GM21576 (cell line): ENCODE results near the gene KIF18B.

Source experiments
- ATAC-seq: cut with Tn5 transposase; IDR thresholded peaks from one replicate; pipeline ENCODE4 v1.9.1; 2021; ENCODE audit warnings: mild to moderate bottlenecking, moderate library complexity; ENCODE audit not compliant: unreplicated experiment

Gene KIF18B

DNA sequence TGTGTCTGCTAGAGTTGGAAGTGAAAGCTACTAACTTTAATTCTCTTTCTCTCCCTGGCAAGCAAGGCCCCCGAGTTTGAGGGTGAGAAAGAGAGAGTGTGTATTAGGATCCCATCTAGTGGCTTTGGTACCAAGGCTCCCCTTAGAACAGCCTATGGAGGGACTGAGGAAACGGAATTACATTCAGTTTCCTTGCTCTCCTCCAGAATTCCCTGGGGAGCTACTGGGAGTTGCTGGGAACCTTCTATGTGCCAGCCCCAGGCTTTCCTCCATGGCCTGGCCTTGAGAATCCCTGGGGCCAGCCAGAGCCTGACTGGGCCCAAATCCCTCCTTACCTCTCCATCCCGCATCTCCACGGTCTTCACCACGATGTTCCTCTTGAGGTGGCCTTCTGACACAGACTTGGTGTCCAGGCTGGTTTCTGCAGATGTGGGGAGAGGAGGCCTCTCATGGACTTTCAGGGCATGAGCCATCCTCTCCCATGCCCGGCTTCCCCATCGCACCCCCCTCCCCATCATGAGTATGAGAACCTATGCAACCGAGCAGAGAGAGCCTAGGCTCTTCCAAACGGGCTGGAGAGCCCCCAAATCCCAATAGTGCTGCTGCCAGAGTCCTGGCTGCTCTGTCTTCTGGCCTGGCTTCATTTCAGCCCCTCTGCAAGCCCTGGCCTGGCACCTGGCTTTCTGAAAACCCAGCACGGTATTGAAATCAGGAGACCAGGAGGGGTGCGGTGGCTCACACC is 39.7 kb downstream of the KIF18B start:
- ATAC-seq, result no peak

DNA sequence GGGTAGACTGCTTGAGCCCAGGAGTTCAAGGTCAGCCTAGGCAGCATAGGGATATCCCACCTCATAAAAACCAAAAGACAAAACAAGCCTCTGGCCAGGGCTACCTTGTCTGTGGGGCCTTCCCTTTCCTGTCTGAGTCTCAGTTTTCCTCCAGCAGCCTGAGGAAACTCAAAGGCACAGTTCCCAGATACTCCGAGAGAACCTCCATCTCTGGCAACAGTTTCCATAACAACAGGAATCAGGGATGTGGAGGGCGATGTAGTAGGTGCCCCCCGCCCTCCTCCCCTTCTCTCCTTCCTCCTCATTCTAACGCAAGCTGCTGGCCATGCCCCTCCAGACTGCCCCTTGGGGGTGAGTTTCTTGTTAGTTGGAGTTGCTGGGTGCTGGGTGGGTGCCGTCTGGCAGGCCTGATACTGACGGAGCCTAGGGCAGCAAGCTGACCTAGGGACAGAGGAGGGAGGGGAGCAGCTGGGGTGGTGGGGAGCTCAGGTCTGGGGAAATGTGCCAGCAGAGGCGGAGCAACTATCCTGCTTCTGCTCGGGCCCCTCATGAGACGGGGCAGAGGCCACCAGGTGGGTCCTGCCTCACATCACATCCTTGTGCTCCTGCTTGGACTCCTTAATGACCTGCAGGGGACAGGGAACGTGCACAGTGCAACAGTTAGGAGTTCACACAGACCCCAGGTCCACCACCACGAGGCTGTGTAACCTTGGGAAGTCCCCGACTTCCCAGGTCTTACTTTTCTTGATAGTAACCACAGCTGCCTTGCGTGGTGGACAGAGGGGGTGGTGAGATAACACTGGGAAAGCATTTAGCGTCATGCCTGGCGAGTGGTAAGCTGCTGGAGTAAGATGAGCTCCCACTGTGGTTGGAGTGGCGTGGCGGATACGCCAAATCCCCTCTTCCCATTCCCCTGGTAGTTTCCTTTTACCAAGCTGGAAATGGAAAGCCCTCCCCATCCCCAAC is 40.5 kb downstream of the KIF18B start:
- no peak for ATAC-seq

DNA sequence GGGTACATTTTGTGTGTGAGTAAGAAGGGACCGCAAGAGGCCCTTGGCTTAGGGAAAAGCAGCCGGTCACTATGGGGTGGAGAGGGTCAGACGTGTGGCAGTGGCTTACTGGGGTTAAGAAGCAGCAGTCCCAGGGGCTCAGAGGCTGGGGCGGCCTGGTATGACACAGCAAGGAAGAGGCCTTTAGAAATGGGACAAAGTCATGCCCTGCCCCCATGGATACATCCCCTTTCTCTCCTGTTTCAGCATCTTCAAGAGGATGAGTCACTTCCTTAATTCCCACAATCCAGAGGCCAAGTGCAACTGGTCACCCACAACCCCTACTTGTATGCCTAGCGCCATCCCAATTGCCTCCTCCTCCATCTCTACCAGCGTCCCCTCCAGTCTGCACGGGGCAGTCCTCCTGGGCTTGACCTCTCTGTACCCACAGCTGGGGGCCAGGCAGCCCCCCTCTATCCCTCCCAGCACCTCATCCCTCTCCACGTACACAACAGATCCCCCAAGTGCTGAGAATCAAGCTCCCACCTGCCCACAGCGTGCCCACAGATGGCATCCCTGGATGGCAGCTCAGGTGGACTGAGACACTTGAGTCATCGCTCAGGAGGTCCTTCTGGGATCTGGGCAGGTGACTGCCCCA is 41.4 kb downstream of the KIF18B start:
- ATAC-seq, result no peak

DNA sequence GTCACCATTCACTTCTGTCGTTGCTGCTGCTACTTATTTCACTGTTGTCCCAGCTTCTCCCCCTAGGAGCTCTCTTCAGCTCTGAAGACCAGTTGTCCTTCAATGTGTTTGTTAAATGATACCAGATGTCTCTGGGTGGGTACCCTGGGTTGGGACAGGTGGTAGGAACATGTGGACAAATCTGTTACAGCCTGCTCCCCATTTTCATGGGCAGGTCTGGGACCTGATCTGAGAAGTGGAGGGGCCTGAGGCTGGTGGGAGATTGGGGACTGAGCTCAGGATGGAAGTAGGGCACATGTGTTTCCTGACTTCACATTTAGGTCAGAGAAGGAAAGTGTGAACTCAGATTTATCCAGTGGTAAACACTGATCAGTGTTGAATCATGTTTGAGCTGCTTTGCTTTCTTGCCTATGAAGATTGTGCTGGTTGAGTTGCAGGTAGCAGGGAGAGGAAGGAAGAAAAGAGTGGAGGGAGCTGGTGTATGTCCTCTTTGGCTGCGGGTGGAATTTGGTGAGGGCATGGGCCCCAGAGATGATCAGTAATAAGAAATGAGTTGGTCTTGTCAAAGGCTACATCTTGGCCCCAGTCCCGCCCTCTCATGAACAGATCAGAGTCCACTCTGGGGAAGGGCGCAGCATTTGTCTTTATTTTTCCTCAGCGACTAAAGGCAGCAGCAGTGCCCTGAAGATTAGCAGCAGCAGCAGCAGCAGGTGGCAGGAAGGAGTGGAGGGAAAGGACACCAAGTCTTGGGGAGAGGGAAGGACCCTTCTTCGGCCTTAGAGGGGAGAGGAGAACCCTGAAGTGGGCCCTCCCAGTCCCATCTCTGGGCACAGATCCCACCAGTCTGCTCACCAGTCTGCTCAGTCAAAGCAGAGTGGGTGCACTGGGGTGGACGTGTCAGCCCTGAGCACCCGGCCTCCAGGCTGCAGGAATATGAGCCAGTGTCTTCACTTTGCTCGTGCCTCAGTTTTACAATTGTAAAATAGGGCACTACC is 42.3 kb downstream of the KIF18B start:
- no peak for ATAC-seq

DNA sequence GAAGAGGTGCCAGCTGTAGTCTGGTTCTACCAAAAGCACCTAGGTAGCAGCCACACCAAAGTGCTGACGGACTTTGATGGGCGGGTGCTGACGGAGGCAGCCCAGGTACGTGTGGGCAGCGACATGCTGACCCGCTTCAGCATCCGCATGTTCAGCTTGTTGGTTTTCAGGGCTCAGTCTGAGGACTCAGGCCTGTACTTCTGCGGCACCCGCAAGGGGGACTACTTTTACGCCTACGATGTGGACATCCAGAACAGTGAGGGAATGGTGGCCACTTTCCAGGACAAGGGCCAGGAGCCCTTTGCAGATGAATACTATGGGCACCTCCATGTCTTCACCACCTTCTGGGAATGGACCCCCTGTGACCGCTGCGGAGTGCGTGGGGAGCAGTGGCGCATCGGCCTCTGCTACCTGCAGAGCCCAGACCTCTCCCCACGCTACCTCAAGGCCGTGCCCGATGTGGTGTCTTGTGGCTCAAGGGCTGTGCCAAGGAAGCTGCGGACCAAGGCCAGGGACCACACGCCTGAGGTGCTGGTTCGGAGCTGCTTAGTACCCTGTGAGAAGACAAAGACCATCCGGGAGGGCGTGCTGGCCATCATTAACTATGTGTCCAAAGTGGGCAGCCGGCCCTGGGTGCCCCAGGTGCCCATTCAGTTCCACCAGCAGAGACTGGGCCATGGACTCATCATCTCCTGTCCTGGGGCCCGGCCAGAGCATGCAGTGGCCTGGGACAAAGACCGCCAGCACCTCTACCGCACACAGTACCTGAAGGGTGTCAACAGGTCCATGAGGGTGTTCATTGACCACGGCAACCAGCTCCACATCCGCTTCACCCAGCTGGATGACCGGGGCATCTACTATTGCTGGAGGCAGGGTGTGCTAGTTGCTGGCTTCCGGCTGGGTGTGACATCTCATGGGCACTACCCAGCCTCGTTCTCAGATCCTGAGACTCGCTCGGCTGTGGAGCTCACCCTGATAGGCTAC is 43.3 kb downstream of the KIF18B start:
- ATAC-seq, result no peak

DNA sequence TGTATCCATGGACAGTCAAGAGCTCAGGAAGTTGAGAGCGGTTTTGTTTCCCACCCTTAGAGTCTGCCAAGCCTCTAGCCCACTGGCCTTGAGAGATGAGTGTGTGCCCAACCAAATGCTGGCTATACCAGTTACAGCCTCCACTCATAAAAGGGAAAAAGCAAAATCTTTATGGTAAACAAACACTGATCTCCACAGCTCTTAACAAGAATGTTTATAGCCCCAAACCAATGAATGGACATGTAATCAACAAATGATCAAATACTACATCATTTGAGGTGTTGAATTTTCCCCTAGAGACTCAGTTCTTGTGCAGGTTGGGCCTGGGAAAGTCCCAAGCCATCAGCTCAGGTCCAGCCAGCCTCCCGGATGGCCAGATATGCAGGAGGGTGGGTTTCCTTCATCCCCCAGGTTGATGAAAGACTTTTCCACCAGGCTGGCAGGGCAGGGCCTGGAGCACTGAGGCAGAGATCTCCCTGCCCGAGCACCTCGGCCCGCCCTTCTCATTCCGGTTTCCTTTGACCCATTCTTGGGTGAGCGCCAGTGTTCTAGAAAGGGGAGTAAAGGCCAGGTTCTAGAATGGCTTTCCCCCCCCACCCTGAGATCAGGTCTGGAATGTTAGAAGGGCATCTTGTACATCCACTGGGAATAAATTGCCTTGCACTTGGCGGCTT is 44.4 kb downstream of the KIF18B start:
- ATAC-seq, result no peak

DNA sequence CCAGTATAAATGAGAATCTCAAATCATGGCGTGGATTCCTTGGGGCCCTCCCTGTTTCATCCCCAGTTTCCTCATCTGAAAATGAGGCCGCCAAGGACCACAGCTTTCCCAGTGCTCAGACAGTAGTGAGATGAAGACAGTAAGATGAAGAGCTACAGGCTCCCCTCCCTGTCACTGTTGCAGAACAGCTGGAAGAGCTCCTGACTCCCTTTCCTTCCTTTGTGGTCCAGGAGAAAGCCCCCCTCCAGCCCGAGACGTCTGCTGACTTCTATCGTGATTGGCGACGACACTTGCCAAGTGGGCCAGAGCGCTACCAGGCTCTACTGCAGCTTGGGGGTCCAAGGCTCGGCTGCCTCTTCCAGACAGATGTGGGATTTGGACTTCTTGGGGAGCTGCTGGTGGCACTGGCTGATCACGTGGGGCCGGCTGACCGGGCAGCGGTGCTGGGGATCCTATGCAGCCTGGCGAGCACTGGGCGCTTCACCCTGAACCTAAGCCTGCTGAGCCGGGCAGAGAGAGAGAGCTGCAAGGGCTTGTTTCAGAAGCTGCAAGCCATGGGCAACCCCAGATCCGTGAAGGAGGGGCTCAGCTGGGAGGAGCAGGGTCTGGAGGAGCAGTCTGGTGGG is 45.3 kb downstream of the KIF18B start:
- ATAC-seq, result no peak

DNA sequence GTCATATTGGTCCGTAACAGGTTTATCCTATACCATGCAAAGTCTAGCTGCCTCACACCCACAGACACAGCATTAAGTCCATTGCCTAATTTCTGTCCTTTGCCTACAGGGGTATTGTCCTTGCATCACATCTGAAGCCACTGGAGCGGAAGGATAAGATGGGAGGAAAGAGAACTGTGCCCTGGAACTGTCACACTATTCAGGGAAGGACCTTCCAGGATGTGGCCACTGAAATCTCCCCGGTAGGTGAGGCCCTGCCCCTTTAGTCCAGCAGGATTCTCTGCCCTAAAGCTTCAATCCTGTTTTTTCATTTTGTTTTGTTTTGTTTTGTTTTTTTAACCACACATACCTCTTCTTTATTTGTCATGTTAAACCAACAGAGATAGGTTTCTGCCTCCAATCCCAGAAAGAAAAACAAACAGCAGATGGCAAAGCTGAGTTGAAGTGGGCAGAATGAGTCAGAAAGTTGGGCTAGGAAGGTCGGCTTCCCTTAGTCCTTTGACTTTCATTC is 46.1 kb downstream of the KIF18B start:
- no peak for ATAC-seq

DNA sequence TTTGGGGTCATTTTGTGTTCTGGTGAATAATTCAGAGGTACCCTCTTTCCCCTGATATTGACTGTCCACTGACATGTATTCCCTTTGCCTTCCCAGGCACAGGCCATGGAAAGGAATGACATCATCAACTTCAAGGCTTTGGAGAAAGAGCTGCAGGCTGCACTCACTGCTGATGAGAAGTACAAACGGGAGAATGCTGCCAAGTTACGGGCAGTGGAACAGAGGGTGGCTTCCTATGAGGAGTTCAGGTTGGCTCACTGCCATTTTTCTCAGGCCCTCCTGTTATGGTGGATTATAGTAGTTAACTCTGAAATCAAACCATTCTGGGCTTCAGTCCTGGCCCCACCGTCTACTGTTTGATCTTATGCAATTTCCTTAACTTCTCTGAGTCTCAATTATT is 46.7 kb downstream of the KIF18B start:
- no peak for ATAC-seq

DNA sequence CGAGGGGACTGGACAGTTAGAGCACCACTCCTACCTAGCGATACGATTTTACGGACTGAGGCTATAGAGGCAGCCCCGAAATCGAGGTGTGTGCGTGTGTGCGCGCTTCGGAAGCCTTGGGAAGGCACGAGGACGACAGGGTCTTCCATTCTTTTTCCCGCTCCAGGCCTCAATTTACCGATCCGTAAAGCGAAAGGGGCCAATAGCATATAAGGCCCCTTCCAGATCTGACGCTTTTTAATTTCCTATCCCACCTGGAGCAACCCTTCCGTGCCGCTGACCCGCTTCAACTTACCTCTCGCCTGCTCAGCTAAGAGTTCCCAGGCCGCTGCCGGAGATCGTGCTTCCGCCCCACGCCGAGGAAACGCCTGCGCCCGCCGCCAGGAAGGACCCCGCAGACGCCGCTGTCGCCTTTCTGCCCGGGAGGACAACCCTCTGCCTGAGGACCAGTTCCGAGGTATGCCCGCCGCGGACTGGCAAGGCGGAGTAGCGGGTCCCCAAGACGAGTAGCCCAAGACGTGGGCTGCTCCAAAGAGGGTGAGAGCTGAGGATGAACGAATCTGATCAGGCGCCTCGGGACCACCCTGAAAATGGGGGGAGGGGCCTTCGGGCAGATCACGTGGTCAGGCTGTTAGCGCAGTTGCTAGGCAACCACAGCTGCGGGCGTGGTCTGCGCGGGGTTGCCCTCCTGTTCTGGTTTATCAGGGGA is 48.3 kb downstream of the KIF18B start, which contains the start of gene EFTUD2:
EFTUD2 (minus strand) TSS at position 372 of the 709 bp plus-strand sequence. CDS start 4,924 bp downstream, outside the sequence.
- peak; percentile 75 for ATAC-seq

DNA sequence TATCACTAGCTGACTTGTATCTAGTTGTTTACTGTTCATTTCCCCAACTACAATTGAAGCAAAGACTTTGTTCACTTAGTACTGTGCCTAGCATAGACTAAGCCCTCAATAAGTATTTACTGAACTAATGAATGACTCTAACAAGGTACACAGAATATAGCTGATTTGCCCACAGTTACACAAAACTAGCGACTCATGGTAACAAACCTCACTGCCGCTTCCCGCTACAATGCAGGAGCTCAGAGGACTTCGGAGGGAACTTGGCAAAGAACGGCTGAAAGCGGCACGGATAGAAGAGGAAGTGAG is 48.9 kb downstream of the KIF18B start:
- ATAC-seq, result no peak

DNA sequence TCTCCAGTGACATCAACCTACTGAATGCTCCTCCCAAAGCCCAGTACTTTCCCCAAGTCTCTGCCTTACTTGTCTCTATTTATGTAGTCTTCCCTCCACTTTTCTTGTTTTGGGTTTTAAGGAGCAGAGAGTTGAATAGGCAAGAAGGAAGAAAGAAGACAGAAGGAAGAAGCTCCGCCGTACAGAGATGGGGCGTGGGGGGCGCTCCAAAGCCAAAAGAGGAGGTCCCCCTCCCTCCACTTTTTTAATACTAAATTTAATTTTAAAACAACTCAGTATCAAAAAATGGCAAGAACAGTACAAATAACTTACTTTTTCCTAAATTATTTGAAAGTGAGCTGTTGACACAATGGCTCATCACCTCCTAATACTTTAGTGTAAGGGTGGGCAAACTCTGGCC is 52.9 kb downstream of the KIF18B start:
- no peak for ATAC-seq

DNA sequence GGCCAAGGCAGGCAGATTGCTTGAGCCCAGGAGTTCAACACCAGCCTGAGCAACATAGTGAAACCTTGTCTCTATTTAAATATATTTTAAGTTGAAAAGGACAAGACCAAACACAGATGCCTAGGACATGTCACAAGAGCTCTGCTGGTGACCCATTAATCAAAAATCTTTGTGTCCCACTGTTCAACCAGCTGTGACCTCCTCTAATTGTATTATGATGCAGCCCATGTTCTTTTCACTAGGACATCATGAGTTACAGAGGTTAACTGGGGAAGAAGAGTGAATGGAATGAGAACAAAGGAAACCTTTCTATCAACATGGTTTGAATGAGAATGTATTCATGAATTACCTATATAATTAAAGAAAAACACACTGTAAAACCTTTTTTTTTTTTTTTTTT is 55.3 kb downstream of the KIF18B start:
- no peak for ATAC-seq

DNA sequence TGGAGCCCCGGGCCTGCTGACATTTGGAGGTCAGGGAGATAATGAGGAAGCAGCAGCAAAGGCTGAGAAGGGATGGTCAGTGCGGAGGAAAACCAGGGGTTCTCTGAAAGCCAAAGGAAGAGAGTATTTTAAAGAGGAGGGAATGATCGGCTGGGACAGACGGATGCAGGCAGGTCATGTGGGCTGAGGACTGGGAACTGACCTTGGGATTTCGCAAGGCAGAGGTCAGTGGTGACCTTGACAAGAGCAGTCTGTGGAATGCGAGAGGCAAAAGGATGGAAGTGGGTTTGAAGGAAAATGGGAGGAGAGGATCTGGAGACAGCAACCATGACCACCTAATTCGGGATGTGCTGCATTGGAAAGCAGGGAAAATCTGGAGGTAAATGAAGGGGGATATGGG is 58.6 kb downstream of the KIF18B start:
- no peak for ATAC-seq

DNA sequence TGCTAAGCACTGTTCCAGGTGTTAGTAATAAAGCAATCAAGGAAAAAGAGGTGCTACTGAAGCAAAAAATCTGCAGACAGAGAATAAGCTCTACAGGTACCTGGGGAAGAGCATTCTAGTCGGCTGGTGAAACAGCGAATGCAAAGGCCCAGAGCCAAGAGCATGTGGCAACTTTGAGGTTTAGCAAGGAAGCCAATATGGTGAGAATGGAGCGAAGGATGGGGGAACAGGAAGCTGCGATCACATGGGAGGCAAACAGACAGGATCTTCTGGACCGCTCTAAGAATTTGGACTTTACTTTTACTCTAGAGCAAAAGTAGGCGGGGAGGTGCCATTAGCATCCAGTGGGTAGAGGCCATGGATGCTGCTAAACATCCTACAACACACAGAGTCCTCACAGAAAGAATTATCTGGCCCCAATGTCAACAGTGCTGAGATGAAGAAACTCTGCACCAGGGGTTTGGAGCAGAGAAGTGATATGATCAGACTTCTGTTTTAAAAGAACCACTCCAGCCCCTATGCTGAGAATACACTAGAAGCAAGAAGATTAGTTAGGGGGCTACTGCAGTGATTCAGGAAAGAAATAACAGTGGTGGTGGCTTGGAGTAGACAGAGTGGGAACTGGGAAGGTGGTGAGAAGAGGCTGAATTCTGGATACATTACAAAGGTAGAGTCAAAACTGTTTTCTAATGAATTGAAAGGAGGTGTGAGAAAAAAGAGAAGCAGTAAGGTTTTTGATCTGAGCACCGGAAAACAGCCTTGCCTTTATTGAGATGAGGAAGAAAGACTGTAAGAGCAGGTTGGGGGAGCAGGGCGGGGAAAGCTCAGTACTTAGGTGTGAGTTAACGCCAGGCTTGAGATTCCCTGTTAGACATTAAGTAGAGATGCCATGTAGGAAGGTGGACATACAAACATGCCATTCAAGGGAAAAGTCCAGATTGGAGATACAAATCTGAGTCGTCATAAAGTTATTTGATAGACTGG is 59.3 kb downstream of the KIF18B start:
- no peak for ATAC-seq

DNA sequence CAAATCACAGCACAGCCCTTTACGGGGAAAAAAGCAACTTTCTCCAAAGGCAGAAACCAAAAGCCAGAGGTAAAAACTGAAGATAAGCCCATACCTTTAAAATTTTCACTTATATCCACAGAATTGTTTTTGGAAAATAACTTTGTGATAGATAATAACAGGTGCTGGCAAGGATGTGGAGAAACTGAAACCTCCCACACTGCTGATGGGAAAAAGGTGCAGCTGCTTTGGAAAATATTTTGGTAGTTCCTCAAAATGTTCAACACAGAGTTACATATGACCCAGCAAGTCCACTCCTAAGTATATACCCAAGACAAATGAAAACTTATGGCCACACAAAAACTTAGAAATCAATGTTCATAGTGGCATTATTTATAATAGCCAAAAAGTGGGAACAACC is 60.6 kb downstream of the KIF18B start:
- ATAC-seq, result no peak
